SU-DHL-6 (cell line): ENCODE data around the gene CNTN4.

Experiments used
- CTCF ChIP-seq: fragments of 200-600 bp; sonication (generic); IDR thresholded peaks from one replicate; pipeline ENCODE4 v1.5.1; 2017; ENCODE audit warnings: antibody characterized with exemption, mild to moderate bottlenecking, low read length, moderate library complexity; ENCODE audit not compliant: insufficient read depth, poor library complexity, severe bottlenecking
- EZH2phosphoT487 ChIP-seq: fragments of 200-600 bp; sonication (generic), shearing (Covaris generic); conservative IDR thresholded peaks from 2 replicates; pipeline ENCODE4 v1.6.1; 2018; ENCODE audit warnings: mild to moderate bottlenecking, antibody characterized with exemption, low read length, moderate library complexity, mixed read lengths

GRCh38 chr3:2823437-2824211, 725.0 kb downstream of the CNTN4 start:
- TF ChIP-seq CTCF (no peak), EZH2phosphoT487 (no peak)
